DMS53 treated with DMSO at 0.1 percent for 48 hours (cell line): Measurements from ENCODE around the gene GNMT.

Source experiments
- DNase-seq: peaks from one replicate; lab custom pipeline; 2025; ENCODE audit not compliant: unreplicated experiment; lab: John Stamatoyannopoulos, UW

The GNMT gene

GRCh38 chr6:43009124-43009523 is 48.6 kb downstream of the GNMT start:
- peak; percentile 16 for DNase-seq

GRCh38 chr6:43011207-43011606 is 50.7 kb downstream of the GNMT start:
- DNase-seq: no peak

GRCh38 chr6:43012364-43012763 is 51.8 kb downstream of the GNMT start:
- DNase-seq: no peak

GRCh38 chr6:43013097-43013842 is 52.7 kb downstream of the GNMT start:
- no peak for DNase-seq
